IMR-90 (cell line): ENCODE results near the gene ANKRD11. TPM values are rescaled to one million over a fixed set of nuclear protein-coding genes. Genes with fewer than 3 reads are reported as not detected.

Experiments used
- ATAC-seq: fragments of 200-7000 bp; cut with Tn5 transposase; 2 replicates; pipeline ENCODE4 v1.9.1; 2020; ENCODE audit warnings: low read depth, mild to moderate bottlenecking, moderate library complexity
- BruUV-seq: library from RNA; stranded (reverse); fragments of 400-500 nt; replicated peaks from 2 replicates; lab custom pipeline; 2021; lab: Mats Ljungman, UMichigan
- CTCF ChIA-PET: fragments of 300-600 bp; formaldehyde crosslinking; extraction: SDS; loops from one replicate; lab custom pipeline; 2021; ENCODE audit warnings: antibody characterized with exemption; lab: Yijun Ruan, JAX
- POLR2A ChIA-PET: fragments of 300-600 bp; sonication (Branson Sonifier 250); formaldehyde crosslinking; loops from one replicate; lab custom pipeline; 2022; ENCODE audit warnings: antibody characterized with exemption; ENCODE audit not compliant: unreplicated experiment; lab: Charles Lee
- DNase-seq: peaks from one replicate; pipeline ENCODE4 v3.0.0; 2013
- H2AFZ ChIP-seq: replicated peaks from 2 replicates; pipeline ENCODE3; 2013; ENCODE audit warnings: low read length, mild to moderate bottlenecking; ENCODE audit not compliant: poor library complexity
- H2AK5ac ChIP-seq: 2 replicates; pipeline ENCODE4 v1.6.1; 2013; ENCODE audit warnings: low read depth, low read length, inconsistent platforms
- H2AK9ac ChIP-seq: replicated peaks from 2 replicates; pipeline ENCODE3; 2013; ENCODE audit warnings: mild to moderate bottlenecking, low read depth, low read length, moderate library complexity; ENCODE audit not compliant: poor library complexity
- H2BK120ac ChIP-seq: 2 replicates; pipeline ENCODE4 v1.6.1; 2013; ENCODE audit warnings: low read depth, low read length, inconsistent platforms
- H2BK15ac ChIP-seq: 3 replicates; pipeline ENCODE4 v1.6.1; 2013; ENCODE audit warnings: low read depth, low read length, inconsistent platforms
- H2BK20ac ChIP-seq: 2 replicates; pipeline ENCODE4 v1.6.1; 2013; ENCODE audit warnings: low read depth, mild to moderate bottlenecking, inconsistent platforms, low read length, moderate library complexity
- H2BK5ac ChIP-seq: 2 replicates; pipeline ENCODE4 v1.6.1; 2013; ENCODE audit warnings: mild to moderate bottlenecking, low read depth, low read length, inconsistent platforms; ENCODE audit not compliant: poor library complexity, severe bottlenecking
- H3K14ac ChIP-seq: replicated peaks from 2 replicates; pipeline ENCODE4 v1.6.1; 2013; ENCODE audit warnings: low read depth, low read length, inconsistent platforms
- H3K18ac ChIP-seq: 2 replicates; pipeline ENCODE4 v1.6.1; 2013; ENCODE audit warnings: low read depth, low read length, control low read depth
- H3K23ac ChIP-seq: 2 replicates; pipeline ENCODE4 v1.6.1; 2013; ENCODE audit warnings: low read depth, low read length, inconsistent platforms
- H3K27ac ChIP-seq: 2 replicates; pipeline ENCODE4 v1.5.1; 2013; ENCODE audit warnings: mild to moderate bottlenecking, control low read depth, low read length; ENCODE audit not compliant: insufficient read depth
- H3K27me3 ChIP-seq: 2 replicates; pipeline ENCODE4 v1.6.1; 2013; ENCODE audit warnings: low read length; ENCODE audit not compliant: control insufficient read depth, insufficient read depth
- H3K36me3 ChIP-seq: 2 replicates; pipeline ENCODE4 v1.6.1; 2013; ENCODE audit warnings: low read length, mixed read lengths; ENCODE audit not compliant: control insufficient read depth, insufficient read depth
- H3K4ac ChIP-seq: 2 replicates; pipeline ENCODE4 v1.6.1; 2013; ENCODE audit warnings: low read depth, low read length, inconsistent platforms
- H3K4me1 ChIP-seq: 2 replicates; pipeline ENCODE4 v1.6.1; 2013; ENCODE audit warnings: low read length, mixed read lengths; ENCODE audit not compliant: control insufficient read depth, insufficient read depth
- H3K4me2 ChIP-seq: 2 replicates; pipeline ENCODE4 v1.6.1; 2013; ENCODE audit warnings: low read depth, mild to moderate bottlenecking, control low read depth, low read length, moderate library complexity
- H3K4me3 ChIP-seq: 2 replicates; pipeline ENCODE4 v1.5.1; 2013; ENCODE audit warnings: low read depth, mild to moderate bottlenecking, control low read depth, low read length, moderate library complexity; ENCODE audit not compliant: insufficient read depth
- H3K56ac ChIP-seq: 2 replicates; pipeline ENCODE4 v1.6.1; 2013; ENCODE audit warnings: low read length, inconsistent platforms; ENCODE audit not compliant: insufficient read depth; ENCODE audit errors: extremely low read depth
- H3K79me1 ChIP-seq, 2 experiments: 2 replicates each; pipeline ENCODE4 v1.6.1; 2013; ENCODE audit warnings: low read length in 2 of 2, inconsistent platforms in 1 of 2, low read depth in 1 of 2
- H3K9ac ChIP-seq: 2 replicates; pipeline ENCODE4 v1.6.1; 2013; ENCODE audit warnings: low read depth, low read length, control low read depth
- H3K9me1 ChIP-seq: 2 replicates; pipeline ENCODE4 v1.6.1; 2013; ENCODE audit warnings: low read length, inconsistent platforms; ENCODE audit not compliant: insufficient read depth
- H3K9me3 ChIP-seq: 2 replicates; pipeline ENCODE4 v1.6.1; 2013; ENCODE audit warnings: low read length; ENCODE audit not compliant: control insufficient read depth, insufficient read depth
- H4K20me1 ChIP-seq: 2 replicates; pipeline ENCODE4 v1.6.1; 2013; ENCODE audit warnings: low read length, inconsistent platforms; ENCODE audit not compliant: insufficient read depth
- H4K5ac ChIP-seq: 2 replicates; pipeline ENCODE4 v1.6.1; 2013; ENCODE audit warnings: mild to moderate bottlenecking, low read depth, low read length, control low read depth
- H4K8ac ChIP-seq, 2 experiments: 2 replicates each; pipeline ENCODE4 v1.6.1; 2013; ENCODE audit warnings: low read depth in 2 of 2, low read length in 2 of 2, control low read depth in 1 of 2, inconsistent platforms in 1 of 2
- H4K91ac ChIP-seq: 2 replicates; pipeline ENCODE4 v1.6.1; 2013; ENCODE audit warnings: low read depth, low read length, inconsistent platforms; ENCODE audit not compliant: insufficient read depth
- FOS ChIP-seq: fragments of 150-350 bp; IDR thresholded peaks from 2 replicates; pipeline ENCODE4 v1.6.1; 2016; ENCODE audit warnings: low read depth, low read length
- POLR2A ChIP-seq: IDR thresholded peaks from 2 replicates; pipeline ENCODE4 v1.6.1; 2012; ENCODE audit warnings: mild to moderate bottlenecking, low read depth, low read length
- RAD21 ChIP-seq: IDR thresholded peaks from 2 replicates; pipeline ENCODE4 v1.6.1; 2012; ENCODE audit warnings: low read length, improper control_type of control experiment
- WGBS, 2 experiments: methylation state at CpG; one replicate each; pipeline versions ENCODE4 v1.1.5 to v1.1.7; 2013; ENCODE audit warnings: missing lambda C conversion rate in 2 of 2; ENCODE audit not compliant: insufficient read length in 1 of 2; ENCODE audit errors: extremely low coverage in 2 of 2; 5-methylcytosine and 5-hydroxymethylcytosine counted together
- dilution Hi-C: fragments of 300-500 bp; cut with HindIII; formaldehyde crosslinking; loops from one replicate; pipeline ENCODE4 v1.14.3; 2018; ENCODE audit warnings: low sequenced_read_pairs; ENCODE audit not compliant: unreplicated experiment
- in situ Hi-C: fragments of 300-500 bp; cut with MboI; formaldehyde crosslinking; loops from 3 replicates; pipeline ENCODE4 v1.14.3; 2019; ENCODE audit warnings: low sequenced_read_pairs, inconsistent platforms, mixed read lengths
- intact Hi-C: fragments of 100-400 bp; cut with micrococcal nuclease; formaldehyde crosslinking; loops from 2 replicates; pipeline ENCODE4 v1.10.0; 2022
- polyA plus RNA-seq, 3 experiments: library from polyadenylated mRNA; depleted of rRNA; stranded (reverse); fragments of >200 nt; gene quantifications; 2 replicates each; pipeline ENCODE4 v1.2.3, GENCODE V29; 2012; ENCODE audit warnings: low replicate concordance in 1 of 3
- total RNA-seq: library from RNA; depleted of rRNA; stranded (reverse); fragments of >200 nt; gene quantifications from 2 replicates; pipeline ENCODE4 v1.2.3, GENCODE V29; 2012

ANKRD11 gene
- total and polyA plus RNA-seq, 2 of the 4 experiments (the other 2 are of a cell fraction), result 46.8 to 71.9 TPM

DNA sequence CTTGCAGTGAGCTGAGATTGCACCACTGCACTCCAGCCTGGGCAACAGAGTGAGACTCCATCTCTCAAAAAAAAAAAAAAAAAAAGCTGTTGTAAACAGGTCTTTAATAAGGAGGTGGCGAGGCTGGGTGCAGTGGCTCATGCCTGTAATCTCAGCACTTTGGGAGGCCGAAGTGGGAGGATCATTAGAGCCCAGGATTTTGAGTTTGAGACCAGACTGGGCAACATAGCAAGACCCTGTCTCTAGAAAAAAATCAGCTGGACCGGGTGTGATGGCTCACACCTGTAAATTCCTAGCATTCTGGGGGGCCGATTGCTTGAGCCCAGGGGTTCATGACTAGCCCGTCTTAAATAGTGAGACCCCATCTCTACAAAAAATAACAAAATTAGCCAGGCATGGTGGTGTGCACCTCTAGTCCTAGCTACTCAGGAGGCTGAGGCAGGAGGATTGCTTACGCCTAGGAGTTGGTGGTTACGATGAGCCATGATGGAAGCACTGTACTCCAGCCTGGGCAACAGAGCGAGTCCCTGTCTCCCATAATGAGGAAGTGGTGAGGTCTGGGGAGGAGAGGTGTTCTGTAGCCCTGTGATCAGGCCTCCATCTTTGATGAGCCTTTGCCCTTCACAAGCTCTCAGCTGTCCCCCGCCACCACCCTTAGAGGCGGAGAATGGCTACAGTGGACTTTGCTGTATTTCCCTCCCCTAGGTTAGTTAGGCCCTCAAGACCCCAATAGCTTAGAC lies 236.6 kb downstream of the ANKRD11 start:
- intact Hi-C loops, result no loop called here

More for the DNA sequence above, 236.6 kb downstream of the ANKRD11 start:
- Histone ChIP-seq H2BK15ac (no peak overlapping the region), H2BK120ac (no peak overlapping the region), H3K27me3 (no peaks in the 10 kb centered on the region), H2AFZ (no peak overlapping the region), H3K9me1 (no peaks in the 10 kb centered on the region), H3K9me3 (no peaks in the 10 kb centered on the region), H3K14ac (no peak overlapping the region), H3K4me3 (no peak overlapping the region), H4K5ac (no peak overlapping the region), H4K91ac (no peak overlapping the region), H3K18ac (no peak overlapping the region), H3K23ac (no peak overlapping the region), H3K27ac (no peak overlapping the region), H2BK5ac (no peak overlapping the region), H3K4ac (no peak overlapping the region), H2AK9ac (no peak overlapping the region), H3K4me1 (no peaks in the 10 kb centered on the region), H2BK20ac (no peak overlapping the region), H4K8ac (no peak overlapping the region), H4K20me1 (no peaks in the 10 kb centered on the region), H2AK5ac (no peak overlapping the region), H3K56ac (no peak overlapping the region), H3K4me2 (no peak overlapping the region), H3K36me3 (no peaks in the 10 kb centered on the region), H3K9ac (no peak overlapping the region), H3K79me1 (peaks cover 0 to 3% of the 10 kb centered on the region in 2 experiments; a peak in 1 of 4 replicates)
- ChIA-PET POLR2A (no interaction called here), CTCF (no interaction called here)
- dilution Hi-C loops, result no loop called here
- DNase-seq, result no peak
- no peak for ATAC-seq
- 100% methylated on average over 1 of the region's 10 CpGs; no CpG with 5 or more reads in 1 of the 2 experiments for WGBS, 2 experiments
- in situ Hi-C loops, result no loop called here
- no TSS peak for BruUV-seq
- TF ChIP-seq POLR2A (no peak), RAD21 (no peak), FOS (no peak)
